Heart left ventricle (tissue), 13 donors: ENCODE data around the gene RHPN2.

Experiments
- POLR2A ChIP-seq, 2 donors: fragments of 450-650 bp; IDR thresholded peaks; one replicate each; pipeline ENCODE4 v1.6.1; 2017; ENCODE audit warnings: antibody characterized with exemption in 2 of 2, mild to moderate bottlenecking in 2 of 2, moderate library complexity in 2 of 2
- TF ChIP-seq, protein P1 (sequence below), 12 donors: fragments of 200-600 bp; sonication (generic) in 4 of 12; IDR thresholded peaks; one replicate each; pipeline versions ENCODE4 v1.5.0 to v1.8.0; 2018 to 2022; ENCODE audit warnings: antibody characterized with exemption in 12 of 12, mild to moderate bottlenecking in 5 of 12
- donor health status: ischemic (EF 13 %, LVEDD 7.1; RV severe dilation, severe dysfunction).
- donor health status: DM: no; HTN: yes; CAD: no.
- donor health status: DM: no; HTN: no; CAD: no.
- donor health status: ischemic (EF 25% LVEDD 6.9; RV normal size, moderate dysfunction).
- donor health status: ischemic (EF 25% LVEDD 5.7; RV mildly dilated, moderate dysfunction).
- donor health status: ischemic (EF 35%, LVEDD 5.7; RV mildly dilated, moderate dysfunction).
- donor health status: nonischemic (EF 11% LVEDD 7.7; RV severe dilation, severe dysfunction).
- donor health status: DM: yes; HTN: yes; CAD: no.
- donor health status: PGD.
- donor health status: ischemic (EF 29% LVEDD 5.4; RV normal size, mild dysfunction).
- donor health status: nonischemic (EF 23%, LVEDD 6.1; RV moderate dilation, normal function).

DNA sequence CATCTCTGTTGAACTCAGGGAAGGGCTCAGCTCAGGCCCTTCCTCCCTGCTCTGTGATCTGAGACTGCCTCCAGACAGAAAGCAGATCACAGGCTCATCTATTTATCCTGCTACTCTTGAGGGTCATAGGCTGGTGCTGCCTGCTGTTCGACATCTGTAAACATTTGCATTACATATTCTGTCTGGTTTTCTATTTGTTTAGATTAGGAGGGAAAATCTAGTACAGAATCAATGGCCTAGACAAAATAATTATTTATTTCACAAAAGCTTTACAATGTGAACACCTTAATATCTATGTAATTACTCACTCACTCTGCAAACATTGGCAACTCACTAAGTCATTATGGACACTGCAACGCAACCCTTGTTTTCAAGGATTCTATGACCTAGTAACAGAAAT is 135.9 kb downstream of the RHPN2 start:
- TF ChIP-seq, protein P1, sequence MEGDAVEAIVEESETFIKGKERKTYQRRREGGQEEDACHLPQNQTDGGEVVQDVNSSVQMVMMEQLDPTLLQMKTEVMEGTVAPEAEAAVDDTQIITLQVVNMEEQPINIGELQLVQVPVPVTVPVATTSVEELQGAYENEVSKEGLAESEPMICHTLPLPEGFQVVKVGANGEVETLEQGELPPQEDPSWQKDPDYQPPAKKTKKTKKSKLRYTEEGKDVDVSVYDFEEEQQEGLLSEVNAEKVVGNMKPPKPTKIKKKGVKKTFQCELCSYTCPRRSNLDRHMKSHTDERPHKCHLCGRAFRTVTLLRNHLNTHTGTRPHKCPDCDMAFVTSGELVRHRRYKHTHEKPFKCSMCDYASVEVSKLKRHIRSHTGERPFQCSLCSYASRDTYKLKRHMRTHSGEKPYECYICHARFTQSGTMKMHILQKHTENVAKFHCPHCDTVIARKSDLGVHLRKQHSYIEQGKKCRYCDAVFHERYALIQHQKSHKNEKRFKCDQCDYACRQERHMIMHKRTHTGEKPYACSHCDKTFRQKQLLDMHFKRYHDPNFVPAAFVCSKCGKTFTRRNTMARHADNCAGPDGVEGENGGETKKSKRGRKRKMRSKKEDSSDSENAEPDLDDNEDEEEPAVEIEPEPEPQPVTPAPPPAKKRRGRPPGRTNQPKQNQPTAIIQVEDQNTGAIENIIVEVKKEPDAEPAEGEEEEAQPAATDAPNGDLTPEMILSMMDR (IDR thresholded peaks at IDR 0.05) = no peak
- no peak for TF ChIP-seq POLR2A (IDR thresholded peaks at IDR 0.05)
